NOMO-1 treated with DMSO at 0.1 percent for 48 hours (cell line): ENCODE results near the gene ARFGEF2.
A peak's percentile ranks its signal among the peaks of the same experiment; 100 is the strongest.
"Not testable (repeated sequence)": the region's sequence is repeated elsewhere in the genome, so short reads cannot be mapped to it uniquely, and the experiment has no call there.

Source experiments
- DNase-seq: peaks from one replicate; lab custom pipeline; 2025; ENCODE audit not compliant: unreplicated experiment; lab: John Stamatoyannopoulos, UW

The ARFGEF2 gene

GRCh38 chr20:48949304-48950170, 28.0 kb downstream of the ARFGEF2 start:
- DNase-seq, result no peak

- DNase-seq, result no peak
Measured at GRCh38 chr20:48951041-48951440, 29.5 kb downstream of the ARFGEF2 start.

DNA sequence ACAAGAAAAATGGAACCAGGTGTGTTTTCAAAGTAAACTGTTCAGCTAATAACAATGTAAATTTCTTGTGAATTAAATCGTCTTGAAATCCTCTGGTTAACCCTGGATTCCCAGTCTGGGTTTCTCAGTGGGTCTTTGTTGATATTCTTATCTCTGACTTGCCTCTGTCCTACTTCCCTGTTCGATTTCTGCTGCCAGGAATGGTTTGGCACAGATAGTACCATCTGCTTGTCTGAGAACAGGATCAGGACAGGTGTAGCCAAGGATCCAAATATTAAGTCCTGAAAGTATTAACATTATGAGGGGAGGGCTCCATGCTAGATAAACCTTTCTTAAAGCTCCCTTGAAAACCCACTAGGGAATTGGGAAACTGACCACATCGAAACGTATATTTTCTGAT, 30.1 kb downstream of the ARFGEF2 start:
- DNase-seq, result no peak

DNA sequence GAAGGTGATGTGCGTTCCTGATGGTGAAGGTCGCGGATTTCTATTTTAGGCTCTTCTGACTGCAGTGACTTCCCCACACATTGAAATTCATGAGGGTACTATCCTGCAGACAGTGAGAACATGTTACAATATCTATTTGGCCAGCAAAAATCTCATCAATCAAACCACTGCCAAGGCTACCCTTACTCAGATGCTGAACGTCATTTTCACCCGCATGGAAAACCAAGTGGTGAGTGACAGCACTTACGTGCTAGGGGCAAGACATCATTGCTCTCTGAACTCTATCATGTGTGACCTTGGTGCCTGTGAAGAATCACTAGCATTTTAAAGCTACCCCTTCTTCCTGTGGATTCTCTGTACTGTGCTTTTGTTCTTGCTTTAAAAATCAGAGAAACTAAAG, 31.1 kb downstream of the ARFGEF2 start:
- DNase-seq, result no peak

DNA sequence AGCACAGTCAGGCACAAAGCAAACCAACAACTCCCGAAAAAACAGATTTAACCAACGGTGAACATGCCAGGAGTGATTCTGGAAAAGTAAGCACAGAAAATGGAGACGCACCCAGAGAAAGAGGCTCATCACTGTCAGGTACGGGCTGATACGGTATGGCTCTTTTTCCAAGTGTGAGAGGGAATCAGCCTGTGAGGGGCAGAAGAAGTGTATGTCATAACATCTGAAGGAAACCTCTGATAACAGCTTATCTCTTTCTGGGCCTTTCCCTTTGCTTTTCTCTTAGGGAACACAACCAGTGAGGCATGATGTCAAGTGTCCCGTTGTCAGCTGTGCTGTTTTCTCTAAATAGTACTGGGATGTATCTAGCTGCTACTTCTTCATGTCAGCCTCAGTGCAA, 32.1 kb downstream of the ARFGEF2 start:
- no peak for DNase-seq

DNA sequence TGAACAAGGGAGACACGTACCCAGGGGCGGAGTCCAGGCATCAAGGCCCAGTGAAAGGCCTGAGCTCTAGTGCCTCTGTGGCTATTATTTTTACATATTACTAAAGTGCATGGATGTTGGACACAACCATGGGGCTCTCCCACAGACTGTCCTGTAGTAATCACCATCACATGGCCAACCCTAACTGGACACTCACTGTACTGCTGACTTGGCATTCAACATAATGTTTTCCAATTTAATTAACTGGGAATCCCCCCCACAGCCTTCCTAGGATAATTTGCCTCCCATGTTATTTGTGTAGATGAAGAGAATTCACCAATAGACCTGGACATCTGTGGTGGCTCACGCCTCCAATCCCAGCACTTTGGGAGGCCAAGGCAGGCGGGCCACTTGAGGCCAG, 34.5 kb downstream of the ARFGEF2 start:
- DNase-seq, result no peak

GRCh38 chr20:48957053-48957481, 35.6 kb downstream of the ARFGEF2 start:
- no peak for DNase-seq

DNA sequence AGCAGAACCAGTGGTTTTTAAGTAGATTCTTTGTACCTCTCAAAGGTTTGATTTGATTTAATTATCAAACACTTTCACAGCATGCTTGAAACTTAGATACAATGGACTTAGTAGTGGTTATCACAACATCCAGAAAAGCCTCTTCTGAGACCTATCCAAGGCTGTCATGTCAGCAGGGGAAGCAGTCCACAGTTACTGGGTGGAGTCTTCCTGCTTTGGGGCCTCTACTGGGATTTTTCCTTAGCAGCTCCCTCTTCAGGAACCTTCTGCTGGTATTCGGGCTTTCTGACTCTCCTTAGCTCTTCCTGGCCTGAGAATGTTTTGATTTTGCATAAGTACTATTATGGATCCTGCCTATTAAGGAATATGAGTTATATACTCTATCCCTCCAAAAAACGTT, 36.0 kb downstream of the ARFGEF2 start:
- DNase-seq, result no peak

DNA sequence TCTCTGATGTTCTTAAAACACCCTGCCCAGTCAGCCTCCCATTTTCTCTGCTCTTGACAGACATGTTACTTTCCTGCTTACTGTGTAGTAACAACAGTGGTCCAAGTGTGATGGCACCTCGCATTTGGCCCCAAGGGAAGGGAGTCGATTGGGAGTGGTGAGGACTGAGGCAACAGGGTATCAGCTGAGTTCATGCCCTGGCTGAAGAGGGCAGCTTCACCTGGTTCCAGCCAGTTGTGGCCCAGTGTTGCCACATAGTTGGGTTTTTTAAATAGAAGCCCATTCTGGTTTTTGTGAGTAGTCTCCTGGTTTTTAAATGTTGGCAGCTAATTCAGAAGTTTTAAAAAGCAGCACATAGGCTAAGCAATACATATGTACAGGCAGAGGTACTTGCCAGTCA, 37.2 kb downstream of the ARFGEF2 start:
- no peak for DNase-seq

GRCh38 chr20:48959899-48960550, 38.5 kb downstream of the ARFGEF2 start:
- peak; percentile 67 for DNase-seq

DNA sequence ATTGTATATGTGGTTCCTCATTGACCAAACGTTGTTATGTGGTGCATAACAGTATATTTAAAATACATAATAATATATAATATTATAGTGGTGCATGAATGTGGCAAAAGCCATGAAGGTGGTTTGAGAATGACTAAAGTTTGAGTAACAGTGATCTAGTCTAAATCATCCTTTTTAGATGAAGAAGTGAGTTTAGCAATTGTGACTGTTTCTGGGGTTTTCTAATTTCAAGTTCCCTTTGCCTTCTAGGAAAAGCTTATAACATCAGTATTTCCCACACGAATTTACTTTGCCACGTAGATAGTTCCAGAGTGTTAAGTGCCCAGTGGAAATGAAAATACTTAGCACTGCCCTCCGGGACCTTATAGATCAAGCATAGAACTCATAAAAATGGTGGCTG, 40.9 kb downstream of the ARFGEF2 start:
- DNase-seq, result no peak

DNA sequence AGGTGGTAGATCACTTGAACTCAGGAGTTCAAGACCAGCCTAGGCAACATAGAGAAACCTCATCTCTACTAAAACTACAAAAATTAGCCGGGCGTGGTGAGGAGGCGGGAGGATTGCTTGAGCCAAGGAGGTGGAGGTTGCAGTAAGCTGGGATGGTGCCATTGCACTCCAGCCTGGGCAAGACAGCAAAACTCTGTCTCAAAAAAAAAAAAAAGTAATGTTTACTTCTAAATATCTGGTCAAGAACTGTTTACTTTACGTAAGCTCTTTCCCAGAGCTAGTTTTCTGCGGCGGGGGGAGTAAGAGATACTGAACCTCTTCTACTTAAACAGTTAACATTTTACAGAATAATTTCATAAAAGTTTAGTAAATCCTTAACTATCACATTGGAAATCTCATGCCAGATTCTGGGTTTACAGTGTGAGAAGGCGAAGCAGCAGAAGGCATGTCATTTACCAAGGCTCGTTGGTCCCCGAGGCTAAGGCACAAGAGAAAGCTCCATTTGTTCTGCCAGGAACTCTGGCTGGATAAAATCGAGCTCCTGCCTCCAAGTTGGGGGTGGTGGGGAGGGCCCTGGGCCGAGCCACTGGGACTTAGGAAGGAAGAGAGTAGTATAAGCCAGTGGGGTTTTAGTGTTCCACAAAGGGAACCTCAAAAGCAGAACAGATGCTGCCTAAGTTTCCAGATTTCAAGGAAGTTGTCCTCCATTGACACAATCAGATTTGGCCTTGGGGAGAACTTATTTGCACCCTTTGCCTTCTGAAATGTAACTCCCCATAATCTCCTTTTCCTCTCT, 41.7 kb downstream of the ARFGEF2 start:
- no peak for DNase-seq

DNA sequence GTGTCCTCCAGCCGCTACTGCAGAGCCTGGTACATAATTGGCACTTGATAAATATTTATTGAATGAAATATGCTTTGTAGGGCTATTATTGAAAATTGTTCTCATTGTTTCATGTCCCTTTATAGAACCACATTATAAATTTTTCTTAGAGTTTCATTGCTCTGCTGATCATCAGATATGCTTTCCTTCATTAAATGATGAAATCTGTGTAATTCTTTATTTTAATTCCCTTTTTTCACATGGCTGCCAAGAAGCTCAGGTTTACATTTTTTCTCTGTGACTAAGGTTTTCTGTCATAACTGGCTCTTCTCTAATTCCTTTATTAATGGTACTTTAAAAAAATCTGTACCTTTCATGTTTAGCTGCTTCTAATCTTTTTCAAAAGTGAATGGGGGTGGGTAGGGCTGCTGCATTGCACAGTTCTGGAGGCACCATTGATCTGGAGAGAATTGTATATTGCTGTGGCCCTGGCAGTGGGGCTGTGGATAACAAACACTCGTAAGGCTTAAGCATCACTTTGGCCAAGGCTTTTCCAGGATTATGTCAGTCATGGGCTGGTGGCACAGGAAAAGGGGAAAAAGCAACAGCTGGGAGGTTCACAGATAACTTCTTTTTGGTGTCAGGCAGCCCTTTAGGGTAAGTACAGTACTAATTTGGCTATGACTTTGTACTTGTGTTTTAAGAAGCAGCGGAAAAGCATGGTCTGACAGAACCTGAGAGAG, 43.8 kb downstream of the ARFGEF2 start:
- no peak for DNase-seq

DNA sequence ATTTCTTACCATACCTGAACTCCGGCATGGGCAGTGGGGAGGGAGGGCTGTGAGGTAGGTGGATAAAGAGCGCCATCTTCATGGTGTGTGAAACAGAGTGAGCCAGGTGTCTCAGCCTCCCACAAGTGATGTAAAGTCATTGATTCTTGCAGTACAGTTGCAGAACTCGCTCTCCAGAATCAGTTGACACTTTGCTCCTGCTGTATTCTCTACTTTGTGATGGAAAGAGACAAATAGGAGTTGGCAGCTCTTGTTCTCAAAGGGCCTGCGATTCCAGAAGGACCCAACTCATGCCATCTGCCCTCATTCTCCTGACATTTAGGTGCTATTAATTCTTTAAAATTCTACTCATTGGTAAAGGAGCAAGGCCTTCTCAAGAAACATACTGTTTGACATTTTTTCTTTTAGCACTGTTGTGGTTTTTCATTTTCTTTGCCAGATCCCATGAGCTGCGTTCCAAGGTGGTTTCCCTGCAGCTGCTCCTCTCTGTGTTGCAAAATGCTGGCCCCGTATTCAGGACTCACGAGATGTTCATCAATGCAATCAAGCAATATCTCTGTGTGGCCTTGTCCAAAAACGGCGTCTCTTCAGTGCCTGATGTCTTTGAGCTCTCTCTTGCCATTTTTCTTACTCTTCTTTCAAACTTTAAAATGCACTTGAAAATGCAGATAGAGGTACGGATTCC, 49.3 kb downstream of the ARFGEF2 start:
- no peak for DNase-seq

GRCh38 chr20:48971956-48972355, 50.4 kb downstream of the ARFGEF2 start:
- DNase-seq, result no peak

GRCh38 chr20:48972816-48973215, 51.3 kb downstream of the ARFGEF2 start:
- no peak for DNase-seq

DNA sequence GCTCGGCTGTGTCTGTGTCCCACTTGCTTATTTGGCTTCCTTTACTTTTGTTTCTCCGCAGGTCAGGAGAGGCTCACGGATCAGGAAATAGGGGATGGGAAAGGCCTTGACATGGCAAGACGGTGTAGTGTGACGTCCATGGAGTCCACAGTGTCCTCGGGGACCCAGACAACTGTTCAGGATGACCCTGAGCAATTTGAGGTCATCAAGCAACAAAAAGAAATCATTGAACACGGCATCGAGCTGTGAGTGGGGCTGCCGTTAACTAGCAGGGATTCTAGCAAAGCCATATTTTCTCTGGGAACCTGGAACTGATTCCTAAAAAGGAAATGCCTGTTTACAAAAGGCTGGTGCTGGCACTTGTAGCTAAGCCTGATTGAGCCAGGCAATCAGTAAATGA, 54.4 kb downstream of the ARFGEF2 start:
- no peak for DNase-seq

- not testable (repeated sequence) for DNase-seq
Measured at GRCh38 chr20:48979980-48980379, 58.5 kb downstream of the ARFGEF2 start.

- DNase-seq, result no peak
Measured at GRCh38 chr20:48983423-48984400, 62.2 kb downstream of the ARFGEF2 start.
